GM18499 (cell line): ENCODE results near the gene CACUL1.
"Not testable (repeated sequence)": the region's sequence is repeated elsewhere in the genome, so short reads cannot be mapped to it uniquely, and the experiment has no call there.

Experiments used
- ATAC-seq: cut with Tn5 transposase; IDR thresholded peaks from one replicate; pipeline ENCODE4 v1.9.1; 2021; ENCODE audit warnings: moderate number of reproducible peaks; ENCODE audit not compliant: insufficient read depth, unreplicated experiment

Gene CACUL1

DNA sequence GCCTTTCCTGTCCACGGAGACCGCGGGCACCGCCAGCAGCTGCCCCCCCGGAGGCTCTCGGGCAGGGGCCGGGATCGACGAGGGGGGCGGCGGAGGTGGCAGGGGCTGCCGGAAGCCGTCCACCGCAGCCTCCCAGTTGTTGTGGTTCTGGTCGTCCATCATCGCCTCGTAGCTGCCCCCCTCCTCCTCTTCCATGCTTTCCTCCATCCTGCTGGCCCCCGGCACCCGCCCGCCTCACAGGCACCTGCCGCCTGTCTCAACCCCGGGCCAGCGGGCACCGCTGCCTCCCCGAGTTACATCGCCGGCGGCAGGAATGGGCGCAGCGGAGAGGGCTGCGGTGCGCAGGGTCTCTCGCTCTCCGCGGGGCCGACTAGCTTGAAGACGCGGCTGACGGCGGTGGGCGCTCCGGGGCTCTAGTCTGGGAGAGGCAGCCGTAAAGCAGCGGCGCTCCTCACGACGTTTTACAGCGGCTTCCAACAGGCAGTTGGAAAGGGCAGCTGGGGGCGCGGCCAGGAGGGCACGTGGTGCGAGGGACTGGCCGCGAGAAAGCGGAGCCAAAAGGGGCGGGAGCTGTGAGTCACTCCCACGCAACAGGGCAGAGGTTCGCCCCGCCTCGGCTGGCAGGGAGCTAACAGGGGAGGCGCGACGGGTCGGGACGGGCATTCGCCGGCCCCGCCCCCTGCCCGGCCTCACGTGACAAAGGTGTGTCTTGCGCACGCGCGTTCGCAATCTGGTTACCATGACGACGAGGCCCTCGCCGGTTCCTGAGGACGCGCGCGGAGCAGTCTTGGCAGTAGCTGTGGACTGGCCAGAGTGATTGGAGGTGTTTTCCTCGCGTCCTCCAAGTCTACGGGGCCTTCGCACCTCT, at the start of gene CACUL1:
TSS of gene CACUL1 (minus strand) at position 415 of the 868 bp plus-strand sequence. CDS start at position 207, 208 bp downstream.
- peak; percentile 92 for ATAC-seq

DNA sequence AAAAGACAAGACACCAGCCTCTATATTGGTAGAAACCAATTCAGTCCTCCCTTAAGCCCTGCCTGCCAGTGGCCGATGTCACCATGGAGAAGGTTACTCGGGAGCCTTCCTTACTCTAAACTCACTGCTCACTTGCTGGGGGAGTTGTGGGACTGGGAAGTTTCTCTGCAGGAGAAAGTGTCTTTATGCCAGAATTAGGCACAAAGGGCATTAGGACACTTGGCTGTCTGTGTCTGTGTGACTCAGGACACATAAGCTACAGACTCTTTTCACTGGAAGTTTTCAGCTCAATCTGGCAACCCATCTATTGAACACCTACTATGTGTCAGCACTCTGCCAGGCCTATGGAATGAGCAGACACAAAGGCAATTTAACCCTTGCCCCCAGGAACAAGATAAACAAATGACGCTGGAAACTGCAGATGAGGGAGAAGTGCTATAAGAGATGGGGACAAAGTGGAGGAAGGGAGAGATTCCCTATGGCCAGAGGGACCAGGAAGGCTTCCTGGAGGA, 49.5 kb upstream of the CACUL1 start:
- no peak for ATAC-seq

DNA sequence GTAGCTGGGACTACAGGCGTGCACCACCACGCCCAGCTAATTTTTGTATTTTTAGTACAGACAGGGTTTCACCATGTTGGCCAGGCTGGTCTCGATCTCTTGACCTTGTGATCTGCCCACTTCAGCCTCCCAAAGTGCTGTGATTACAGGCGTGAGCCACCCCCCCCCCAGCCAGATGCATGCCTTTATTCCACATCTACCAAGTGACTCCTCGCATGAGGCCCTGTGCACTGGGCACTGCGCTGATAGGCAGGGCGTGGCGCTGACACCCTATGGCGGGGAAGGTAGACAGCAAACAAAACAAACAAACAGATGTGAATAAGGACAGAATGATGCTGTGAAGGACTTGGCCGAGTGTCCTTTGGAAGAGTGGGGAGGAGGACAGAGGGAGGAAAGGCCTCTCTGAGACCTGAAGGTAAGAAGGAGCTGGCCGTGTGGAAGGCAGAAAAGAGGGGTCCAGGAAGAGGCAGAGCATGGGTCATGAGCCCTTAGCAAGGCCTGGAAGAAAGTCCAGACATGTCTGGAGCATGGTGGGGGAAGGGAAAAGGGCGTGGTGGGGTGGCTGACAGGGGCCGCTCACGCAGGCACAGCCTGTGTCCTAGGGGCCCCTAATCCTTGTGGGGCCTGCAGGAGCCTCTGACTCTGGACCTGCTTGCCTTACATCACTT, 47.5 kb upstream of the CACUL1 start:
- no peak for ATAC-seq

DNA sequence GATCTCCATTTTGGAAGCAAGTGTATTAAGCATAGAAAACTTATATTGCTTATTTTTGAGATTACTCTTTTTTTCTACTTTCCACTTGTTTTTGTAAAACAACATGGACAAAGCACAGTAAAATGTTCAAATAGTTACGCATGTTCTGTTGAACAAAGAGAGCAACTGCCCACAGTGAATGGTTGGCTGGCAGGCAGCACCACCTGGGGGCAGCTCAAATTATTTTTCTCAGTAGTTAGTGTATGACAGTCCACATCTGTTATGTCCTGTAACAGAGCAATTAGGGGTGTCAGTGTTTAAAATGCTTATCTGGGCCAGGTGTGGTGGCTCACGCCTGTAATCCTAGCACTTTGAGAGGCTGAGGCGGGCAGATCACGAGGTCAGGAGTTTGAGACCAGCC, 46.1 kb upstream of the CACUL1 start:
- ATAC-seq, result no peak

DNA sequence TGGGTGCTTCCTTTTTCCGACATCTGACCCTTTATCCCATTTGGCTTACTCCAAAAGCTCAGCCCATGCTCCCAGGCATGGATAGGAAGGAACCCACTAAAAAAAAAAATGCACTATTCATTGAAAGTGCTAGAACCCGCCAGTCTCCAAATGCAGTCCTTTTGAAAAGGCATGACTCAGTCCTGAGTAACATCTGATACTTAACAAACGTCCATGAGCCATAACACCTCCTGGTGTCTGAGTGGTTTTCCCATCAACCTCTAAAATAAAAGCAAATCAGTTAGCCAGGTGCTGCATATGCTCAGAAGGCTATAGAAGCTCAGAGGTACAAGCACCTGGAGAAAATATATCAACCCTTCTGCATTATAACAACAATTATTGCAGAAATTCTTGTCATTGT, 45.0 kb upstream of the CACUL1 start:
- ATAC-seq, result no peak

DNA sequence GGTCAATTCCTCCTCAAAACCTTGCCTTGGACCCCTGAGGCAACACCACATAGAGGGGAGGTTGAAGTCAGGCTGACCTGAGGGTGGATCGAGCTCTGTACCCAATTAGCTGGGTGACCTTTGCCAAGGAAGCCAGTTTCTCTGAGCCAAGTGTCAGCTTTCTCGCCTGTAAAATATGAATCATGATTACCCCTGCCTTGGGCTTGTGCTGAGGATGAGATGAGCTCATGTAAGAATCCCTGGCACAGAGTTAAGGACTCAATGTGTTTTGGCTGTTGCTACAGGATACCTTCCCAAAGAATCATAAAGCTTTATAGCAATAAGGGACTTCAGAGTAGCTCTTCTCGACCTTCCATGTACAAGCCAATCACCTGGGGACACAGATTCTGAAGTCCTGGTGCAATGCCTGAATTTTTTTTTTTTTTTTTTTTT, 43.5 kb upstream of the CACUL1 start:
- ATAC-seq, result no peak

DNA sequence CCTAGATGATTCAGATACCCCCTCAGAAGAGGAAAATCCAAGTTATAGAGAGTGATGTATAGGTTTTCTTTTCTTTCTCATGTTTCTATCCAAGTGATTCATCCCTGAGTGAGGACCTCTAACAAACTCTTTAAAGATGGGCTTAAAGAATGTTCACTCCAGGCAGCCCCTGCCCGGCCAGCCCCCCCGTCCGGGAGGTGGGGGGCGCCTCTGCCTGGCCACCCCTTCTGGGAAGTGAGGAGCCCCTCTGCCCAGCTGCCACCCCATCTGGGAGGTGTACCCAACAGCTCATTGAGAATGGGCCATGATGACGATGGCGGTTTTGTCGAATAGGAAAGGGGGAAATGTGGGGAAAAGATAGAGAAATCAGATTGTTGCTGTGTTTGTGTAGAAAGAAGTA, 40.2 kb upstream of the CACUL1 start:
- ATAC-seq, result not testable (repeated sequence)

DNA sequence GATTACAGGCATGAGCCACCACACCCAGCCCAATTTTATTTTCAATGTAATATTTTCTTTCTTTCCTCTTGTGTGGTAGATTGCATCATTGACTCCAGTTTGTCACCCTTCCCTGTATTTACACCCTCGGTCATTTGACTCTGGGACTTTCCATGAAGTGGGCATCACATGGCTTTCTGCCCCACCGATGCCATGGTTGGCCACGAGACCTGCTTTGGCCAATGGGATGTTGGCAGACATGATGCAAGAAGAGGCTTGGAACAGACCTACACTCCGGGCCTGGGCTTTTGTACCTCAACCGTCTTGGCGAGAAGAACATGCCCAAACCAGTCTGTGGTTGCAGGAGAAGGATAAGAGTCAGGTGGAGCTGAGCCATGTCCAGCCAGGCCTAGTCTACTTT, 38.8 kb upstream of the CACUL1 start:
- no peak for ATAC-seq

DNA sequence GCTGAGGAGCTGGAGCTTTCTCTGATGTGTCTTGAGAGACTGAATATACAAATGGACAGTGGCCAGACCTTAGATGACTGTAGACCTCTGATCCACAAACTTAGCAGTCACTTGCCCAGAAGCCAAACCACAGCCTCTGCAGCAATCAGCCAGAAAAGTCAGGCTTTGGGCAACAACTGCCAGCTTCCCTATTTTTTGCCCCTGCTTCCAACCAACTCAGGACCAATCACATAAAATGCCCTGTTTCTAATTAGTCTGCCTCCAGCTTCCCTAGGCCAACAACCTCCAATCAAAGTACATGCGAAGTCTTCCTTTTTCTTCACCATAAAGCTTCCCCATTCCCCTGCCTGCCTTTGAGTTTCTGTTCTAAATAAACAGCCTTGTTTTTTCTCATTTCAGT, 37.8 kb upstream of the CACUL1 start:
- ATAC-seq, result no peak

DNA sequence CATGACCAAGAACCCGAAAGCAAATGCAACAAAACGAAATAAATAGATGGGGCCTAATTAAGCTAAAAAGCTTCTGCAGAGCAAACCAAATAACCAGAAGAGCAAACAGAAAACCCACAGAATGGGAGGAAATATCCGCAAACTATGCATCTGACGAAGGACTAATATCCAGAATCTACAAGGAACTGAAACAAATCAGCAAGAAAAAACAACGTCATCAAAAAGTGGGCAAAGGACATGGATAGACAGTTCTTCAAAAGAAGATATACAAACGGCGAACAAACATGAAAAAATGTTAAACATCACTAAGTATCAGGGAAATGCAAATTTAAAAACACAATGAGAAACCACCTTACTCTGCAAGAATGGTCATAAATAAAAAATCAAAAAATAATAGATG, 35.3 kb upstream of the CACUL1 start:
- ATAC-seq, result no peak

DNA sequence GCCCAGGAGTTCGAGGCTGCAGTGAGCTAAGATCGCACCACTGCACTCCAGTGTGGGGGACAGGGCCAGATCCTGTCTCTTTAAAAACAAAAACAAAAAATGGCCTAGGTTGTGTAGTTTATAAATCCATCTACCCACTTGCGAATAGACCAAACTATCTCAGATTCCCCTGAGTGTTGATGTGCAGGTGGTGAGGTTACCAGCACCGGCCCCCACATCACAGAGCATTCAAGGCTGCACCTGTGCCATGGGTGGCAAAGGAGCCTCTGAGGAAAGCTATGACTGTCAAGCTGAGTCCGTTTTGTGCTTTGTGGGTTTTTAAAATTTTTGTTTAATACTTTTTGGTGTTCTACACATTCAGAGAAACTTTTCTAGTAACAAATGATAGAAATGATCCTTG, 30.8 kb upstream of the CACUL1 start:
- no peak for ATAC-seq

DNA sequence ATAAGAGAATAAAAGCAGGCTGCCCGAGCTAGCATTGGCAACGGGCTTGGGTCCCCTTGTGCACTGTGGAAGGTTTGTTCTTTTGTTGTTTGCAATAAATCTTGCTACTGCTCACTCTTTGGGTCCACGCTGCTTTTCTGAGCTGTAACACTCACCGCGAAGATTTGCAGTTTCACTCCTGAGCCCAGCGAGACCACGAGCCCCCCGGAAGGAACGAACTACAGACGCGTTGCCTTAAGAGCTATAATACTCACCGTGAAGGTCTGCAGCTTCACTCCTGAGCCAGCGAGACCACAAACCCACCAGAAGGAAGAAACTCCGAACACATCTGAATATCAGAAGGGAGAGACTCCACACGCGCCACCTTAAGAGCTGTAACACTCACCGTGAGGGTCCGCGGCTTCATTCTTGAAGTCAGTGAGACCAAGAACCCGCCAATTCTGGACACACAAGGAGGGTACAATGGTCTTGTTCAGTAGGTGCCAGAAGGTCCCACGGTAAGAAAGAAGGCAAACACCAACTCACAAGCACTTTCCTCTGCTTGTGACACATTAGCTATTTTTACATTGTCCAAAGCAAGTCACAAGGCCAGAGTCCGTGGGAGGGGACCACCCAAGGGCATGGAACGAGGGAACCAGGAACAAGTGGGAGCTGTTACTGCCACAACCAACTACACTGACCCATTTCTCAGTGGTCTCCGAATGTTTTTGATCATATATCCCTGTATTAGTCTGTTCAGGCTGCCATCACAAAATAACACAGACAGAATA, 29.2 kb upstream of the CACUL1 start:
- no peak for ATAC-seq

DNA sequence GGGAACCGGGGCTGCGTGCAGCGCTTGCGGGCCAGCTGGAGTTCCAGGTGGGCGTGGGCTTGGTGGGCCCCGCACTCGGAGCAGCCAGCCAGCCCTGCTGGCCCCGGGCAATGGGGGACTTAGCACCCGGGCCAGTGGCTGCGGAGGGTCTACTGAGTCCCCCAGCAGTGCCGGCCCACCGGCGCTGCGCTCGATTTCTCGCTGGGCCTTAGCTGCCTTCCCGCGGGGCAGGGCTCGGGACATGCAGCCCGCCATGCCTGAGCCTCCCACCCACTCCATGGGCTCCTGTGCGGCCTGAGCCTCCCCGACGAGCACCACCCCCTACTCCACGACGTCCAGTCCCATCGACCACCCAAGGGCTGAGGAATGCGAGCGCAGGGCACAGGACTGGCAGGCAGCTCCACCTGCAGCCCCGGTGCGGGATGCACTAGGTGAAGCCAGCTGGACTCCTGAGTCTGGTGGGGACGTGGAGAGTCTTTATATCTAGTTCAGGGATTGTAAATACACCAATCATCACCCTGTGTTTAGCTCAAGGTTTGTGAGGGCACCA, 28.2 kb upstream of the CACUL1 start:
- ATAC-seq, result not testable (repeated sequence)

DNA sequence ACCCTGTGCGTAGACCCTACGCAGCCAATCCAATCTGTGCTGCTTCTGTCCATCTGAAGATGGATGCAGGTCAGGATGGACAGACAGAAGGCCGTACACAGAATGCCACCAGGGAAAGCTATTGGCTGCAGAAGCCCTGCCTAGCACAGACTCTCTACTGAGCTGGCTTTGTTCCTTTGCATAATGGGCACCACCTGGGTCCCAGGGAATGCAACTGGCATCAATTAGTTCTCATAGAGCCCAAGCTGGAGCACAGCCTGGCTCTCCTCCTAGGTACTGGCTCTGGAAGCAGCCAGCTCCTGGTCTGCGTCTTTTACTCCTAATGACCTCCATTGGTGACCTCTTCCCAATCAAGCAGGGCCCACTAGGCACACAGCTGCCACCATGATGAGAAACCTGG, 26.8 kb upstream of the CACUL1 start:
- ATAC-seq, result no peak

DNA sequence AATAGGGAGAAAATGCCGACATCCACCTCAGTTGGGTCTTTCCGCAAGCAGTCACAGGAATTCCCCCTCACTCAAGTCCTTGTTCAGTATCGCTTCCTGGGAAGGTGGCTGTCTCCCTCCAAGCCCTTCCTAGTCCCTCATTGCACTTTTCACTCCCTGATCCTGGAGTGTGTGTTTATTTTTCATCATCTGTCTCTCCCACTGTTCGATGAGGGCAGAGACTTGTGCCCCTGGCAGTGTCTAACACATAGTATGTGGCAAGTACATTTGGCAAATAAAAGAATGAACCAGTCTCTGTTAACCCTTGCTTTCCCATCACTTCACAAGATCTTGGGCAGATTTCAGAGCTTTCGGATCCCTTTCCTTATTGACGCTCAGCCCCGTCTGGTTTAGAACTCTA, 24.0 kb upstream of the CACUL1 start:
- no peak for ATAC-seq

DNA sequence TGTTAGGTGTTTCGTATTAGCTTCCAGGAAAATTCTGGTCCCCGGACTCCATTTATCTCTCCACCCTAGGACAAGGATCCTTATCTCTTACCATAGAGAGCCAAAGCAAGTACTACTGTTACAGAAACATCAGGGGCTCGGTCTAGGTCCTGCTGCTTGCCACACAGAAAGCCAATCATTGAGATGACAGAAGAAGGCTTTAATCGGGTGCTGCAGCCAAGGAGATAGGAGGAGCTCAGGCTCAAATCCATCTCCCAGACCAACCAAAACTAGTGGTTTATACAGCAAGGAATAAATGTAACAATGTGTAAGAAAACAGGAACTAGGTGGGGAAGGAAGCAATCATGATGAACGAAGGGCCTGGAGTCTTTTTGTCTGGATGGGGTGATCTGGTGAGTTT, 22.2 kb upstream of the CACUL1 start:
- no peak for ATAC-seq

DNA sequence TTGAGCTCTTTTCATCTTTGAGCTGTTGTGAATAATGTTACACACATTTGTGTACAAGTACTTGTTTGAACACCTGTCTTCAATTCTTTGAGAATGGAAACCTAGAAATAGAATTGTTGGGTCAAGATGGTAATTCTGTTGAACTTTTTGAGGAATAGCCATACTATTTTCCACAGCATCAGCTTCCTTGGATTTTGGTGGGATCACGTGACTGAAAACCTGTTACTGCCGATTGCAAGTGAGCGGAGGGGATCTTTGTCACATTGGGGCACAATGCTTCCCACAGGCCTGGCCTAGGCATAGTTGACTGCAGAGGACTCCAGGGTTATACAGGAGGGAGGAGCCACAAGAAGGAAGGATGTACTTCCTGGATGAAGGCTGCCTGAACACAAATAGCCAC, 21.3 kb upstream of the CACUL1 start:
- ATAC-seq, result no peak

DNA sequence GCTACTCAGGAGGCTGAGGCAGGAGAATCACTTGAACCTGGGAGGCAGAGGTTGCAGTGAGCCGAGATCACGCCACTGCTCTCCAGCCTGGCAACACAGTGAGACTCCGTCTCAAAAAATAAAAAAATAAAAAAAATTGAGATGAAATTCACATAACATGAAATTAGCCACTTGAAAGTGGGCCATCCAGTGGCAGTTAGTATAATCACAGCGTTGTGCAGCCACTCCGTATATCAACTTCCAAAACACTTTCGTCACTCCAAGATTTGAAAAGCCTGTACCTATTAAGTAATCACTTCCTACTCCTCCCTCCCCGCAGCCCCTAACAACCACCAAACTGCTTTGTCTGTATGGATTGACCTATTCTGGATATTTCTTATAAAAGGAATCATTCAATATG, 20.7 kb upstream of the CACUL1 start:
- ATAC-seq, result no peak

DNA sequence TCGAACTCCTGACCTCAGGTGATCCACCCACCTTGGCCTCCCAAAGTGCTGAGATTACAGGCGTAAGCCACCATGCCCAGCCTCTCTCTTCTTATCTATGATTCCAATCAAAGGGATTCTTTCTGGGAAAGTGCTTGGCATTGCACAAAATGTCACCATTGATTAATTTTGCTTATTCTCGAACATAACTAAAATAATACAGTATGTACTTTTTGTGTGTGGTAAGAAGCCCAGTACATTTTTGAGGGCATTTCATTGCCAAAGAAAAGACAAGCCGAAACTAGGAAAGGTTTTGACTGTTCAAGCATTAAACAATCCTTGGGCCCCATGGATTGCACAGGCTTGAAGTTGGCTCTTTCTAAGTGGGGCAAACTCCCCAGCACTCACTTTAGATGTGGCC, 18.3 kb upstream of the CACUL1 start:
- no peak for ATAC-seq

DNA sequence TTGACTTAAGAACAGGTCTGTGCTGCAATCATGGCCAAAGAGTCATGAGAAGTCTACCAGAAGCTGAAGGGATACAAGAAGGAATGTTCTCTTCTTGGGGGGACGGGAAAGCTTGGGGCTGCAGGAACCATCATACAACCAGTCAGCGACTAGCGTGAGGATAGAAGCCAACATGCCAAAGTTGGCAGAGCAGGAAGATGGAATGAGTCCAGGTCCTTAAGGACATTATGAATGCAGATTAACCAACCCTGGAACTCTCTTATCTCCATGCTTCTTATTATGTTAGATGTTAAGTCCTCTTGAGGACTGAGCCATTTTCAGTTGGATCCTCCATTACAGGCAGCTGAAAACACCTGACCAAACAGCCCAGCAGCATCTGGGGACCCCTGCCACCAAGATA, 17.2 kb upstream of the CACUL1 start:
- ATAC-seq, result no peak
